ENCODE measurements around the gene VIT.

Gene VIT

DNA sequence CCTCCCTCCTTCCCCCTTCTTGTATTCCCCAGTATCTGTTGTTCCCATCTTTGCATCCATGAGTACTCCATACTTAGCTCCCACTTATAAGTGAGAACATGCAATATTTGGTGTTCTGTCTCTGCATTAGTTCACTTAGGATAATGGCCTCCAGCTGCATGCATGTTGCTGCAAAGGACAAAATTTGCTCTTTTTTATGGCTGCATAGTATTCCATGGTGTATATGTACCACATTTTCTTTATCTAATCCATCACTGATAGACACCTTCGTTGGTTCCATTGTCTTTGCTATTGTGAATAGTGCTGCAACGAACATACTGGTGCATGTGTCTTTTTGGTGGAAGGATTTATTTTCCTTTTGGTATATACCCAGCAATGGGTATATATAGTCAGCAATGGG, 47.4 kb downstream of the VIT start:
- peaks cover 2% of the 10 kb centered on the region for H3K4me1 Mint-ChIP-seq
- DNase-seq: no peak
- no peaks in the 10 kb centered on the region for H3K36me3 Mint-ChIP-seq (ENCODE audit: low read depth)
- no peaks in the 10 kb centered on the region for H3K9me3 Mint-ChIP-seq
- H3K27ac Mint-ChIP-seq: no peak overlapping the region
- peaks cover 43% of the 10 kb centered on the region for H3K27me3 Mint-ChIP-seq
- no peak overlapping the region for H3K4me3 Mint-ChIP-seq
- no peak for ATAC-seq

- ATAC-seq (no peak), DNase-seq (no peak)
- Mint-ChIP-seq H3K27me3 (peaks cover 38% of the 10 kb centered on the region), H3K4me3 (no peak overlapping the region), H3K4me1 (no peaks in the 10 kb centered on the region), H3K9me3 (no peaks in the 10 kb centered on the region), H3K27ac (no peak overlapping the region), H3K36me3 (ENCODE audit: low read depth) (no peaks in the 10 kb centered on the region)
These were observed 51.7 kb downstream of the VIT start for GRCh38 chr2:36748166-36748565.

GRCh38 chr2:36750101-36750500, 53.6 kb downstream of the VIT start:
- H3K27ac Mint-ChIP-seq: no peak overlapping the region
- no peak overlapping the region for H3K4me3 Mint-ChIP-seq
- no peaks in the 10 kb centered on the region for H3K9me3 Mint-ChIP-seq
- DNase-seq: no peak
- no peak for ATAC-seq
- no peaks in the 10 kb centered on the region for H3K36me3 Mint-ChIP-seq (ENCODE audit: low read depth)
- peaks cover 38% of the 10 kb centered on the region for H3K27me3 Mint-ChIP-seq
- no peaks in the 10 kb centered on the region for H3K4me1 Mint-ChIP-seq

GRCh38 chr2:36753706-36754221, 57.3 kb downstream of the VIT start:
- Mint-ChIP-seq H3K4me3 (no peak overlapping the region), H3K27me3 (peaks cover 23% of the 10 kb centered on the region), H3K36me3 (ENCODE audit: low read depth) (no peaks in the 10 kb centered on the region), H3K27ac (no peak overlapping the region), H3K4me1 (no peaks in the 10 kb centered on the region), H3K9me3 (no peaks in the 10 kb centered on the region)
- DNase-seq (no peak), ATAC-seq (no peak)

DNA sequence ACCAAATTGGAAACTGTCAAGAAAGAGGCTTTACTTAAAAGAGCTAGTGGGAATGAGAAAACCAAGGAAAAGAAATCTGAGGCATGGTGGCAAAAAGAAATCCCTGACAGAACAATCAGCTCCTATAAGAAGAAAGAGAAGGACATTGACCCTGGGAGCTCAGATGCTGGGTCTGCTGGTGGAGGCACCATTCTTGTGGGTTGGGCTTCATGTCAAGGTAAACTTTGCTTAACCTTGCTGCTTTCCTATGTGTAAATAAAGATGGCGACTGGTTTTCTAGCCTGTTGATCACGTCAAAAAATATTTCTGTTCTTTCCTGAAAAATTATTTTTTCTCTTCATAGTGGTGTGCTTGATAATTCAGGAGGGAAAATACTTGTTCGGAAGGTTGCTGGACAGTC, 58.1 kb downstream of the VIT start:
- Mint-ChIP-seq H3K4me1 (no peaks in the 10 kb centered on the region), H3K27me3 (peaks cover 19% of the 10 kb centered on the region), H3K27ac (no peak overlapping the region), H3K4me3 (no peak overlapping the region), H3K36me3 (ENCODE audit: low read depth) (no peaks in the 10 kb centered on the region), H3K9me3 (no peaks in the 10 kb centered on the region)
- DNase-seq (no peak), ATAC-seq (no peak)

- H3K4me1 Mint-ChIP-seq: no peaks in the 10 kb centered on the region
- no peak overlapping the region for H3K4me3 Mint-ChIP-seq
- H3K27ac Mint-ChIP-seq: no peak overlapping the region
- peaks cover 14% of the 10 kb centered on the region for H3K27me3 Mint-ChIP-seq
- no peaks in the 10 kb centered on the region for H3K36me3 Mint-ChIP-seq (ENCODE audit: low read depth)
- H3K9me3 Mint-ChIP-seq: no peaks in the 10 kb centered on the region
- DNase-seq (no peak), ATAC-seq (no peak)
These were observed 59.9 kb downstream of the VIT start for GRCh38 chr2:36756438-36756837.

DNA sequence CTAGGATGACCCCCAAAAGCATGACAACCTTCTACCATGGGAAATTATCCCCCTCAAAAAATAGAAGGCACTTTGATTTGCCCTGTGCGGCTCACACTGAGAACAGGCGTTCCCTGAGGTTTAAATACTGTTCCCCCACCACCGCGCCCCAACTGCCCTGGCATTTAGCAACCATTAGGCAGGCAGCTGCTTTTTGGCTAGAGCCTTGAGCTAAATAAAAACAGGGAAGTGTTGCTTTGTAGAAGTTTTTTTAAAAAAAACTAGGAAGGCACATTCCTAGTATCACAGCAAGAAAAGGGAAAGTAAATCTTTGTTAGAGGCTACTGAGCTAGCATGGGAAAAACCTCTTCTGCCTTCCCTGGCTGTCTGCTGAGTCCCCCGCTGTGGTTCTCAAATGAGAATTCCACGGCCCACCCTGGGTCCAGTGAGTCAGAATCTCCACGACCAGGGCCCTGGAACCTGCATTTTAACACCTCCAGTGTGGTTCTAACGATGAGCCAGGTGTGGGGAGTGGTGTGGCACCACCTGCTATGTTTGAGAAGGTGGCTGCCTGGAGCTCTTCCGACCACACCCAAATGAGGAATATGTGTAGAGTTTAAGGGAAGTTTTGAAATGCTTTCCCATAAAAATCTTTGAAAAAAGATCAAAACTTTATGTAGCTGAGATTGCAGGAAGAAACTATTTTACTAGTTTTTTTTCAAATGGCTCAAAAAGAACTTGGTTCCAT, 66.4 kb downstream of the VIT start:
- H3K27me3 Mint-ChIP-seq: peaks cover 2% of the 10 kb centered on the region
- no peak overlapping the region for H3K4me3 Mint-ChIP-seq
- ATAC-seq (no peak), DNase-seq (no peak)
- no peaks in the 10 kb centered on the region for H3K4me1 Mint-ChIP-seq
- no peak overlapping the region for H3K27ac Mint-ChIP-seq
- H3K9me3 Mint-ChIP-seq: no peaks in the 10 kb centered on the region
- H3K36me3 Mint-ChIP-seq (ENCODE audit: low read depth): no peaks in the 10 kb centered on the region

DNA sequence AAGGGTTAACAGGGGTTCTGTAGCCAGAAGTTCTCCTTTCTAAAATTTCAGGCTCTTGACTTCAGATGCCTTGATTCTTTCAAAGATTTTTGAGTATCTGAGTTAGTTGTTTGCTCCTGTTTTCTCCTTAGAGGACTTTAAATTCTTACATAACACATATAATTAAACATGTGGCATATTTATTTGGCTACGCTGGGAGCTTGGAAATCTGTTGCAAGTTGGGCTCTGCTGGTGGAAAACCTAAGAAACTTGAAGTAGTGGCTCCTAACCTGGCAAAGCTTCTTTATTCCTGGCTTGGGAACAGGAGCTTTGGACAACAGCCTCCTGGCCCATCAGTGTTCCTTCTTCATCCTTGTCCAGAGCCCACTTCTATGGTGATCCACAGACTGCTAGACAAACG, 72.6 kb downstream of the VIT start:
- Mint-ChIP-seq H3K4me3 (no peak overlapping the region), H3K27ac (no peak overlapping the region), H3K4me1 (peaks cover 1% of the 10 kb centered on the region), H3K36me3 (ENCODE audit: low read depth) (no peaks in the 10 kb centered on the region), H3K27me3 (no peaks in the 10 kb centered on the region), H3K9me3 (no peaks in the 10 kb centered on the region)
- ATAC-seq: no peak
- no peak for DNase-seq

GRCh38 chr2:36770542-36771287, 74.2 kb downstream of the VIT start:
- DNase-seq: peak; percentile 58

GRCh38 chr2:36771671-36772070, 75.2 kb downstream of the VIT start:
- Mint-ChIP-seq H3K27ac (no peak overlapping the region), H3K4me3 (no peak overlapping the region), H3K27me3 (no peaks in the 10 kb centered on the region), H3K4me1 (peaks cover 1% of the 10 kb centered on the region), H3K36me3 (ENCODE audit: low read depth) (no peaks in the 10 kb centered on the region), H3K9me3 (no peaks in the 10 kb centered on the region)
- ATAC-seq (no peak), DNase-seq (no peak)

More at GRCh38 chr2:36770542-36771287, 74.2 kb downstream of the VIT start:
- peak; percentile 52 for ATAC-seq
- peaks cover 1% of the 10 kb centered on the region for H3K4me1 Mint-ChIP-seq
- no peaks in the 10 kb centered on the region for H3K9me3 Mint-ChIP-seq
- H3K4me3 Mint-ChIP-seq: no peak overlapping the region
- no peak overlapping the region for H3K27ac Mint-ChIP-seq
- H3K36me3 Mint-ChIP-seq (ENCODE audit: low read depth): no peaks in the 10 kb centered on the region
- no peaks in the 10 kb centered on the region for H3K27me3 Mint-ChIP-seq

GRCh38 chr2:36773947-36774346, 77.4 kb downstream of the VIT start:
- H3K27ac Mint-ChIP-seq: no peak overlapping the region
- no peaks in the 10 kb centered on the region for H3K27me3 Mint-ChIP-seq
- DNase-seq (no peak), ATAC-seq (no peak)
- peaks cover 1% of the 10 kb centered on the region for H3K4me1 Mint-ChIP-seq
- no peaks in the 10 kb centered on the region for H3K36me3 Mint-ChIP-seq (ENCODE audit: low read depth)
- no peaks in the 10 kb centered on the region for H3K9me3 Mint-ChIP-seq
- H3K4me3 Mint-ChIP-seq: no peak overlapping the region

- no peaks in the 10 kb centered on the region for H3K27me3 Mint-ChIP-seq
- peaks cover 1% of the 10 kb centered on the region for H3K4me1 Mint-ChIP-seq
- DNase-seq (no peak), ATAC-seq (no peak)
- H3K4me3 Mint-ChIP-seq: no peak overlapping the region
- H3K27ac Mint-ChIP-seq: no peak overlapping the region
- no peaks in the 10 kb centered on the region for H3K36me3 Mint-ChIP-seq (ENCODE audit: low read depth)
- H3K9me3 Mint-ChIP-seq: no peaks in the 10 kb centered on the region
These were observed 78.8 kb downstream of the VIT start for GRCh38 chr2:36775261-36775660.

DNA sequence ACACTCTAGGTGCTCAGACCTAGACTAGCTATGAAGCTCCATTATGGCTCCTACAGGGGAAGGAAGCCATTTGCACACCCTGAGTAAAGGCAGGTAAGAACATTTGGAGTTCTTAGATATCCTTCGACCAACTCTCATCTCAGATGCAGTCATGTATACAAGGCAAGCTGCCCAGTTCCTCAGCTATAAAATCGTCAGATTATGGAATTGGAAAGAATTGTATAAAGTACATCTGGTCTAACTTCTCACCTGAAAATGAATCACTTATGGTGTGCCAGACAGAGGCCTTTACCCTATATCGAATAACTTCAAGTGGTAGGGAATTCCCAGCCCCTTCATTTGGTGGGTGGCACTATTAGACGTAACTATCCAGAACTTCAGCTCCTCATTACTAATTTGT, 79.3 kb downstream of the VIT start:
- Mint-ChIP-seq H3K27ac (no peak overlapping the region), H3K9me3 (no peaks in the 10 kb centered on the region), H3K27me3 (no peaks in the 10 kb centered on the region), H3K4me3 (no peak overlapping the region), H3K36me3 (ENCODE audit: low read depth) (no peaks in the 10 kb centered on the region), H3K4me1 (peaks cover 1% of the 10 kb centered on the region)
- DNase-seq (no peak), ATAC-seq (no peak)

DNA sequence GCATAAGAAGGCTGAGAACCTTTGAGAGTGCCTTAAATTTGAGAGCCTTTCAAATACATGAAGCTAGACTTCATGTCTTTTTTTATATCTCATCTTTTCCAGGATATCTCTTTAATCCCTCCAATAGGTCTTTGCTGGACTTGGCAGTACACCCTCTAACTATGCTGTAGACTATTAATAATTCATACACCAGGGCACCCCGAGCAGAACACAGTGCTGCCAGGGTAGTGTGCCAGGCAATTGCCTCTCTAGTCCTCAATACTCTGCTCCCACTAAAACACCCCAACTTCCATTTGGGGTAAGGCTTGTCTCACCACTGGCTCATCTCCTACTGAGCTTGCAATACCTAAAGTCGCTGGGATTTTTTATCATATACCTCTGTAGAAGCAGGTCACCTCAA, 80.8 kb downstream of the VIT start:
- DNase-seq: no peak
- H3K4me1 Mint-ChIP-seq: no peaks in the 10 kb centered on the region
- no peaks in the 10 kb centered on the region for H3K36me3 Mint-ChIP-seq (ENCODE audit: low read depth)
- H3K27me3 Mint-ChIP-seq: no peaks in the 10 kb centered on the region
- no peak overlapping the region for H3K4me3 Mint-ChIP-seq
- H3K27ac Mint-ChIP-seq: no peak overlapping the region
- no peak for ATAC-seq
- no peaks in the 10 kb centered on the region for H3K9me3 Mint-ChIP-seq

- DNase-seq (no peak), ATAC-seq (no peak)
- no peaks in the 10 kb centered on the region for H3K36me3 Mint-ChIP-seq (ENCODE audit: low read depth)
- no peaks in the 10 kb centered on the region for H3K9me3 Mint-ChIP-seq
- no peaks in the 10 kb centered on the region for H3K4me1 Mint-ChIP-seq
- no peak overlapping the region for H3K27ac Mint-ChIP-seq
- H3K27me3 Mint-ChIP-seq: no peaks in the 10 kb centered on the region
- no peak overlapping the region for H3K4me3 Mint-ChIP-seq
These were observed 81.3 kb downstream of the VIT start for GRCh38 chr2:36777788-36778187.
